Psoas muscle (tissue), 8 donors: ENCODE measurements around the gene TENM3. TPM values are rescaled to one million over a fixed set of nuclear protein-coding genes. Genes with fewer than 3 reads are reported as not detected.

Experiments
- ATAC-seq, 4 donors: fragments of 200-7000 bp; cut with Tn5 transposase; one replicate each; pipeline ENCODE4 v1.9.1; 2020; ENCODE audit warnings: moderate library complexity in 3 of 4, mild to moderate bottlenecking in 2 of 4
- DNase-seq, 2 donors: peaks; one replicate each; pipeline ENCODE4 v3.0.0-alpha.2; 2020
- H3K27ac ChIP-seq: fragments of 200-600 bp; one replicate; pipeline ENCODE4 v1.8.0; 2022
- H3K27me3 ChIP-seq, 3 donors: fragments of 200-600 bp in 1 of 3; one replicate each; pipeline versions ENCODE4 v1.6.1 to v1.8.0; 2013 to 2022; ENCODE audit warnings: low read length in 2 of 3, mild to moderate bottlenecking in 2 of 3, moderate library complexity in 1 of 3; ENCODE audit not compliant: insufficient read depth in 3 of 3
- H3K36me3 ChIP-seq, 2 donors: fragments of 200-600 bp in 1 of 2; one replicate each; pipeline versions ENCODE4 v1.6.1 to v1.8.0; 2013 to 2022; ENCODE audit warnings: low read depth in 1 of 2, mild to moderate bottlenecking in 1 of 2, moderate library complexity in 1 of 2; ENCODE audit not compliant: insufficient read depth in 1 of 2
- H3K4me1 ChIP-seq: fragments of 200-600 bp; one replicate; pipeline ENCODE4 v1.8.0; 2022
- H3K4me3 ChIP-seq: fragments of 200-600 bp; one replicate; pipeline ENCODE4 v1.8.0; 2022; ENCODE audit warnings: mild to moderate bottlenecking
- H3K9me3 ChIP-seq: fragments of 200-600 bp; one replicate; pipeline ENCODE4 v1.8.0; 2022
- WGBS, 3 donors: extraction: QIAGEN DNeasy Blood & Tissue Kit; methylation state at CpG; one replicate each; pipeline versions ENCODE4 v1.1.6 to v1.1.7; 2013; 5-methylcytosine and 5-hydroxymethylcytosine counted together
- intact Hi-C, 2 donors: fragments of 100-400 bp; cut with DNase I; formaldehyde crosslinking; loops; one replicate each; pipeline versions ENCODE4 v1.11.0 to v1.14.2; 2022
- polyA plus RNA-seq, 3 donors: library from polyadenylated mRNA; stranded (reverse); fragments of 200-250 nt; gene quantifications; one replicate each; pipeline ENCODE4 v1.2.3, GENCODE V29; 2013
- total RNA-seq, 4 donors: library from RNA; stranded (reverse); fragmentation: NEBNext Ultra II Directional in 2 of 4; extraction: Animal tissue kit (Norgen Biotek cat#: 25700) in 2 of 4; gene quantifications; one replicate each; pipeline versions ENCODE4 v1.2.1 to v1.2.4, GENCODE V29; 2021 to 2023
- TF ChIP-seq, protein P1 (sequence below): fragments of 200-600 bp; IDR thresholded peaks from one replicate; pipeline ENCODE4 v1.8.0; 2022; ENCODE audit warnings: antibody characterized with exemption
- donor health status: healthy with polysubstance abuse.
- donor health status: DM: no; HTN: no; CAD: no; lungs with moderate emphysema.
- donor health status: Bipolar disorder and iron deficiency.
- donor health status: healthy.
- donor health status: DM: yes; HTN: yes; CAD: no.
- donor health status: DM: no; HTN: no; CAD: no.
- donor health status: DM: no; HTN: no; CAD: no.
- donor health status: DM: yes; HTN: yes; CAD: no.

TENM3 gene
- total and polyA plus RNA-seq, 7 donors = 0.48 to 11.6 (median 5.3) TPM

DNA sequence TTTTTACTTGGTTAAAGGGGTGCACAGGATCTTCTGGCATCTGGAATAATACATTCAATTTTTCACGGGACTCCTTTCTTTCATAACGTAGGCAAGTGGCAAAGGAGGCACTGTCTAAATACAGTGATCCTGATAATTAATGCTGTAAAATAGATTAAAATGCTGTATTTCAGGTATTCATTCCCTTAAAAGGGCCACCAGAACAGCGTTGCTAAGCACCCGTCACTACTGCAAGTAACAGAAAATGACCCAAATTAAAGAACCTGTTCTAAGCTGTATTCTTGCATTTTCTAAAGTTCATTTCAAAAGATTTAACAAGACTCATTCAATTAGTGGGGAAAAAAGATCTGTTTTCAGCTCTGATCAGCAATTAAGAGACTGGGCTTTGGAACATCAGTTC, 208.2 kb downstream of the TENM3 start:
- TF ChIP-seq, protein P1, sequence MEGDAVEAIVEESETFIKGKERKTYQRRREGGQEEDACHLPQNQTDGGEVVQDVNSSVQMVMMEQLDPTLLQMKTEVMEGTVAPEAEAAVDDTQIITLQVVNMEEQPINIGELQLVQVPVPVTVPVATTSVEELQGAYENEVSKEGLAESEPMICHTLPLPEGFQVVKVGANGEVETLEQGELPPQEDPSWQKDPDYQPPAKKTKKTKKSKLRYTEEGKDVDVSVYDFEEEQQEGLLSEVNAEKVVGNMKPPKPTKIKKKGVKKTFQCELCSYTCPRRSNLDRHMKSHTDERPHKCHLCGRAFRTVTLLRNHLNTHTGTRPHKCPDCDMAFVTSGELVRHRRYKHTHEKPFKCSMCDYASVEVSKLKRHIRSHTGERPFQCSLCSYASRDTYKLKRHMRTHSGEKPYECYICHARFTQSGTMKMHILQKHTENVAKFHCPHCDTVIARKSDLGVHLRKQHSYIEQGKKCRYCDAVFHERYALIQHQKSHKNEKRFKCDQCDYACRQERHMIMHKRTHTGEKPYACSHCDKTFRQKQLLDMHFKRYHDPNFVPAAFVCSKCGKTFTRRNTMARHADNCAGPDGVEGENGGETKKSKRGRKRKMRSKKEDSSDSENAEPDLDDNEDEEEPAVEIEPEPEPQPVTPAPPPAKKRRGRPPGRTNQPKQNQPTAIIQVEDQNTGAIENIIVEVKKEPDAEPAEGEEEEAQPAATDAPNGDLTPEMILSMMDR = no peak
- Histone ChIP-seq H3K36me3 (no peaks in the 10 kb centered on the region), H3K27ac (no peak overlapping the region), H3K4me1 (no peaks in the 10 kb centered on the region), H3K4me3 (peak overlapping the region; percentile 82), H3K9me3 (no peaks in the 10 kb centered on the region), H3K27me3 (peaks cover 0 to 5% (median 0%) of the 10 kb centered on the region in 3 donors)
- intact Hi-C loops = no loop called here
- no peak for ATAC-seq
- no peak for DNase-seq
- WGBS, 3 donors = 64 to 90% (median 67%) methylated on average over 4 of the region's 4 CpGs

DNA sequence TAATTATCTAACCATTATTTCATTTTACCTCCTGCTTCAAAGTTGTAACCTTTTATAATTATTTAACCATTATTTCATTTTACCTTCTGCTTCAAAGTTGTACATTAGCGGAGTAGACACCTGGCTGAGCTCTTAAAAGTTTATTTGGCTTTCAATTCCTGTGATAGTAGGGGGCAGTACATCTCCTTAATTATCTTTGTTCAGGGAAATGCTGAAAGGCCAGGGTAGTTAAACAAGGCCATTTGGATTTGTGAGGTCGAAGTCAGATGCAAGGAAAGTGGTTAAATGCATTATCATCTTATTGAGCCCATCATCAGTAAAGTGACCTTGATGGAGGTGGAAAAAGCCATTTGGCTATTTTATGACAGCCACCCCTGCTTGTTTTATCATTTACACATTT, 210.6 kb downstream of the TENM3 start:
- no peak overlapping the region for H3K27ac ChIP-seq
- intact Hi-C loops = no loop called here
- TF ChIP-seq, protein P1 = no peak
- DNase-seq = no peak
- no peaks in the 10 kb centered on the region for H3K4me1 ChIP-seq
- no peak overlapping the region for H3K4me3 ChIP-seq
- H3K27me3 ChIP-seq = no peaks in the 10 kb centered on the region
- H3K36me3 ChIP-seq = no peaks in the 10 kb centered on the region
- ATAC-seq = no peak
- WGBS, 3 donors = 68 to 91% (median 87%) methylated on average over 2 of the region's 2 CpGs
- no peaks in the 10 kb centered on the region for H3K9me3 ChIP-seq

DNA sequence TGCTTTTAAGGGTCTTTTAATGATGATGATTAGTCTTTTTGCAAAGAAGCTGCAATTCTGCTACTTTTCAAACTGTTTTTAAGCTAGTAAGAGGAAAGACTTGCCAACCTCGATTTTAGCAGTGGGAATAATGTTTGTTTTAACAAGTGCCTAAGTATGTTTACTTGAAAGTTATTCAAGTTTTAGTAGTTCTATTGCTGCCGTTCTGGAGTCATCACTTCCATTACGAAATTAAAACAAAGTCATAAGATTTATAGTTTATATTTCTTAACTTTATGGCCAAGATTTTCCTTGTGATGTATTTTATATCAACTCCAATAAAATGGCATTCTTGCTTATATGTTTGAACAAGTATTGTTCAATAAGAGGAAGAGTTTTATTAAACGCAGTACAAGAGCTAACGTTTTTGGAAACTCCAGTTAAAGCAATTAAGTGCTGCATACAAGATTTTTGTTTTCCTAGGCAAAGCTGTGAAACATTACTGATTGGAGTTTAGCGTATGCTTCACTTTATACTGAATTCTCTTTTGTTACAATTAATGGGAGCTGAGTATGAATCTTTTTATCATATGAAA, 211.3 kb downstream of the TENM3 start:
- H3K4me3 ChIP-seq = no peak overlapping the region
- H3K9me3 ChIP-seq = no peaks in the 10 kb centered on the region
- DNase-seq = no peak
- no peaks in the 10 kb centered on the region for H3K4me1 ChIP-seq
- H3K36me3 ChIP-seq = no peaks in the 10 kb centered on the region
- H3K27ac ChIP-seq = no peak overlapping the region
- WGBS, 3 donors = 68 to 70% (median 69%) methylated on average over 6 of the region's 6 CpGs
- no peaks in the 10 kb centered on the region for H3K27me3 ChIP-seq
- intact Hi-C loops = no loop called here
- TF ChIP-seq, protein P1 = no peak
- no peak for ATAC-seq

DNA sequence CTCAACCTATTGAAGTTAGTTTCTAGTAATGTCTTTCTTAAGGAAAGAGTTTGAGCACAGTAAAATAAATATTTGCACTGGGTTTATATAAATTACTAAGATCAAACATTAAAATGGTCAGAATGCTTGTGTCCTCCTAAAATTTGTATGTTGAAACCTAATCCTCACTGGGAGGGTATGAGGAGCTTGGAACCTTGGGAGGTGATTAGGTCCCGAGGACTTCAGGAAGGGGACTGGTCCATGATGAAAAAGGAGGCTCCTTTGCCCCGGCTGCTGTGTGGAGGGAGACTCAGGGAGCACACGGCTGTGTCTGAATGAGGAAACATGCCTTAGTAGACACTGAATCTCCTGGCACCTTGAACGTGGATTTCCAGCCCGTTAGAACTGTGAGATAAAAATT, 221.9 kb downstream of the TENM3 start:
- DNase-seq = no peak
- no peak overlapping the region for H3K27ac ChIP-seq
- H3K4me3 ChIP-seq = no peak overlapping the region
- WGBS, 3 donors = 64 to 79% (median 64%) methylated on average over 5 of the region's 5 CpGs
- TF ChIP-seq, protein P1 = no peak
- H3K36me3 ChIP-seq = no peaks in the 10 kb centered on the region
- no peak for ATAC-seq
- no peaks in the 10 kb centered on the region for H3K27me3 ChIP-seq
- intact Hi-C loops = no loop called here
- H3K4me1 ChIP-seq = no peaks in the 10 kb centered on the region
- no peaks in the 10 kb centered on the region for H3K9me3 ChIP-seq

DNA sequence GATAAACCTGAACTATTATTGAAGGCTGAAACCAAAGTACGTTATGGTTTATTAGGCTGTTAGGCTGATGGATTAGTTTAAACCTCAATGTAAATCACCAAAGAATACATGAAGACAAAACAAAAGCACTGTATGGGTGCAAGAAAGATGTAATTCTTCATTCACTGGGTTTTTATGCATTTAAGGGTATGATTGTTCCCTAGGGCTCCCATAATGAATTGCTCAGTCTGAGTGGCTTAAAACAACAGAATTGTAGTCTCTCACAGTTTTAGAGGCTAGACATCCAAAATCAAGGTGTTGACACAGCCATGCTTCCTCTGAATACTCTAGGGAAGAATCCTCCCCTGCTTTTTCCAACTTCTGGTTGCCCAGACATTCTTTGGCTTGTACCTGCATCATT, 222.8 kb downstream of the TENM3 start:
- Histone ChIP-seq H3K27me3 (no peaks in the 10 kb centered on the region), H3K4me1 (no peaks in the 10 kb centered on the region), H3K9me3 (no peaks in the 10 kb centered on the region), H3K36me3 (no peaks in the 10 kb centered on the region), H3K27ac (no peak overlapping the region), H3K4me3 (no peak overlapping the region)
- no peak for ATAC-seq
- WGBS, 3 donors = 83 to 88% (median 87%) methylated on average over 1 of the region's 1 CpG
- no peak for DNase-seq
- TF ChIP-seq, protein P1 = no peak
- intact Hi-C loops = no loop called here
